Vagina (tissue), 2 donors: ENCODE measurements around the gene NAPB.

ENCODE experiments used
- POLR2A ChIP-seq, 2 donors: fragments of 450-650 bp; IDR thresholded peaks; one replicate each; pipeline ENCODE4 v1.6.1; 2017; ENCODE audit warnings: antibody characterized with exemption in 2 of 2, mild to moderate bottlenecking in 2 of 2, moderate library complexity in 2 of 2
- TF ChIP-seq, protein P1 (sequence below), 3 experiments: fragments of 450-650 bp in 2 of 3; fragments of 200-600 bp in 1 of 3; sonication (generic) in 1 of 3; IDR thresholded peaks; one replicate each; pipeline ENCODE4 v1.5.1; 2017 to 2019; ENCODE audit warnings: antibody characterized with exemption in 3 of 3, mild to moderate bottlenecking in 2 of 3, moderate library complexity in 2 of 3

DNA sequence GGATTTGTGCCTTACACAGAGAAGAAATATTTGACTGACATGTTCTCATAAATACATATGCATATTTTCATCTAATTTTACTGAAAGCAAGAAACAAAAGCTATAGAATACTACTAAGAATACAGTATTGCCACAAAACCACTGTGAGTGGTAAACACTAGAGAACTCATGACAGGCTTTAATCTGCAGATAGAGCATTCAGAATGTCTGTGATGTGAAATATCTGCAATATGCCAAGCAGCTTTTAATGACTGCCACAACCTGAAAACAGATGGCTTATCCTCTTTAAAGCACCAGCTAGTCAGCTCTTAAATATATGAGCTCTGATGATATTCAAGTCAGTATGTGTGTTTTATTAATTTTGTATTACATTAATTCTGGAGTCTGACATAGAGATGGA is 3.4 kb downstream of the NAPB start:
- TF ChIP-seq, protein P1, sequence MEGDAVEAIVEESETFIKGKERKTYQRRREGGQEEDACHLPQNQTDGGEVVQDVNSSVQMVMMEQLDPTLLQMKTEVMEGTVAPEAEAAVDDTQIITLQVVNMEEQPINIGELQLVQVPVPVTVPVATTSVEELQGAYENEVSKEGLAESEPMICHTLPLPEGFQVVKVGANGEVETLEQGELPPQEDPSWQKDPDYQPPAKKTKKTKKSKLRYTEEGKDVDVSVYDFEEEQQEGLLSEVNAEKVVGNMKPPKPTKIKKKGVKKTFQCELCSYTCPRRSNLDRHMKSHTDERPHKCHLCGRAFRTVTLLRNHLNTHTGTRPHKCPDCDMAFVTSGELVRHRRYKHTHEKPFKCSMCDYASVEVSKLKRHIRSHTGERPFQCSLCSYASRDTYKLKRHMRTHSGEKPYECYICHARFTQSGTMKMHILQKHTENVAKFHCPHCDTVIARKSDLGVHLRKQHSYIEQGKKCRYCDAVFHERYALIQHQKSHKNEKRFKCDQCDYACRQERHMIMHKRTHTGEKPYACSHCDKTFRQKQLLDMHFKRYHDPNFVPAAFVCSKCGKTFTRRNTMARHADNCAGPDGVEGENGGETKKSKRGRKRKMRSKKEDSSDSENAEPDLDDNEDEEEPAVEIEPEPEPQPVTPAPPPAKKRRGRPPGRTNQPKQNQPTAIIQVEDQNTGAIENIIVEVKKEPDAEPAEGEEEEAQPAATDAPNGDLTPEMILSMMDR (IDR thresholded peaks at IDR 0.05): no peak
- TF ChIP-seq POLR2A (IDR thresholded peaks at IDR 0.05): no peak
